CD14-positive monocyte (primary cell): Measurements from ENCODE around the gene NLGN1. TPM values are rescaled to one million over a fixed set of nuclear protein-coding genes. Genes with fewer than 3 reads are reported as not detected.

ENCODE experiments used
- DNase-seq, 3 donors: peaks; one replicate each; pipeline ENCODE4 v3.0.0-alpha.2; 2011 to 2022
- H2AFZ ChIP-seq: 2 replicates; pipeline ENCODE4 v1.6.0; 2012; ENCODE audit warnings: mild to moderate bottlenecking, low read depth, low read length, inconsistent platforms; ENCODE audit not compliant: insufficient read depth, poor library complexity, severe bottlenecking
- H3K27ac ChIP-seq, 2 donors: 1 replicate in 1 of 2; 2 replicates in 1 of 2; pipeline ENCODE4 v1.5.1; 2012 to 2013; ENCODE audit warnings: low read length in 2 of 2, control low read depth in 1 of 2, inconsistent platforms in 1 of 2, low read depth in 1 of 2, mild to moderate bottlenecking in 1 of 2
- H3K27me3 ChIP-seq, 2 donors: one replicate each; pipeline versions ENCODE4 v1.6.0 to v1.6.1; 2011 to 2013; ENCODE audit warnings: low read length in 2 of 2; ENCODE audit not compliant: control insufficient read depth in 2 of 2, insufficient read depth in 2 of 2
- H3K36me3 ChIP-seq, 2 donors: replicated peaks in 1 of 2; 1 replicate in 1 of 2; 2 replicates in 1 of 2; pipeline versions ENCODE4 v1.5.1 to v1.6.1; 2012 to 2013; ENCODE audit warnings: low read length in 2 of 2, control low read depth in 1 of 2, inconsistent platforms in 1 of 2, mild to moderate bottlenecking in 1 of 2; ENCODE audit not compliant: insufficient read depth in 2 of 2, control insufficient read depth in 1 of 2
- H3K4me1 ChIP-seq, 2 donors: 1 replicate in 1 of 2; 2 replicates in 1 of 2; pipeline versions ENCODE4 v1.5.1 to v1.6.1; 2012 to 2013; ENCODE audit warnings: low read length in 2 of 2, control low read depth in 1 of 2, inconsistent platforms in 1 of 2, mild to moderate bottlenecking in 1 of 2, moderate library complexity in 1 of 2; ENCODE audit not compliant: insufficient read depth in 2 of 2, control insufficient read depth in 1 of 2
- H3K4me2 ChIP-seq: replicated peaks from 2 replicates; pipeline ENCODE3; 2012; ENCODE audit warnings: low read length, moderate library complexity, mild to moderate bottlenecking; ENCODE audit not compliant: poor library complexity, severe bottlenecking; ENCODE audit errors: extremely low read depth
- H3K4me3 ChIP-seq, 3 experiments: fragments of 200-600 bp in 1 of 3; sonication (generic) in 1 of 3; replicated peaks in 1 of 3; 1 replicate in 2 of 3; 2 replicates in 1 of 3; pipeline ENCODE4 v1.5.1; 2011 to 2013; ENCODE audit warnings: low read length in 3 of 3, mild to moderate bottlenecking in 3 of 3, control low read depth in 2 of 3, low read depth in 2 of 3, inconsistent platforms in 1 of 3, moderate library complexity in 1 of 3
- H3K79me2 ChIP-seq: 2 replicates; pipeline ENCODE4 v1.6.0; 2012; ENCODE audit warnings: mild to moderate bottlenecking, control low read depth, inconsistent platforms, low read length, moderate library complexity; ENCODE audit not compliant: insufficient read depth
- H3K9ac ChIP-seq: 2 replicates; pipeline ENCODE4 v1.6.0; 2017; ENCODE audit warnings: low read length, mild to moderate bottlenecking; ENCODE audit not compliant: insufficient read depth, poor library complexity, severe bottlenecking
- H3K9me3 ChIP-seq, 2 donors: replicated peaks in 1 of 2; 1 replicate in 1 of 2; 2 replicates in 1 of 2; pipeline versions ENCODE4 v1.5.1 to v1.6.1; 2012 to 2013; ENCODE audit warnings: low read length in 2 of 2, control low read depth in 1 of 2; ENCODE audit not compliant: control insufficient read depth in 1 of 2, insufficient read depth in 1 of 2
- H4K20me1 ChIP-seq: 2 replicates; pipeline ENCODE4 v1.6.0; 2012; ENCODE audit warnings: mild to moderate bottlenecking, low read length, control low read depth, moderate library complexity; ENCODE audit not compliant: insufficient read depth
- H3K27ac Mint-ChIP-seq, 7 donors: one replicate each; pipeline ENCODE4 v1.8.0; 2020; ENCODE audit warnings: mild to moderate bottlenecking in 7 of 7, mixed read lengths in 7 of 7, moderate library complexity in 6 of 7, inconsistent platforms in 2 of 7
- H3K27me3 Mint-ChIP-seq, 3 donors: one replicate each; pipeline ENCODE4 v1.8.0; 2021 to 2022; ENCODE audit warnings: low read depth in 3 of 3, mild to moderate bottlenecking in 3 of 3, mixed read lengths in 3 of 3, moderate library complexity in 3 of 3, inconsistent platforms in 1 of 3
- H3K36me3 Mint-ChIP-seq, 2 donors: one replicate each; pipeline ENCODE4 v1.8.0; 2020; ENCODE audit warnings: mixed read lengths in 2 of 2, inconsistent platforms in 1 of 2, mild to moderate bottlenecking in 1 of 2
- H3K4me1 Mint-ChIP-seq: one replicate; pipeline ENCODE4 v1.8.0; 2020; ENCODE audit warnings: mild to moderate bottlenecking, mixed read lengths
- H3K4me3 Mint-ChIP-seq, 2 donors: one replicate each; pipeline ENCODE4 v1.8.0; 2020; ENCODE audit warnings: mild to moderate bottlenecking in 2 of 2, mixed read lengths in 2 of 2, moderate library complexity in 1 of 2
- H3K9me3 Mint-ChIP-seq, 7 donors: one replicate each; pipeline ENCODE4 v1.8.0; 2020 to 2022; ENCODE audit warnings: mixed read lengths in 7 of 7, mild to moderate bottlenecking in 6 of 7, moderate library complexity in 6 of 7, inconsistent platforms in 2 of 7
- WGBS: methylation state at CpG from one replicate; pipeline ENCODE4 v1.1.5; 2013; ENCODE audit warnings: missing lambda C conversion rate; ENCODE audit not compliant: insufficient coverage; 5-methylcytosine and 5-hydroxymethylcytosine counted together
- intact Hi-C, 2 donors: fragments of 100-400 bp; cut with micrococcal nuclease; formaldehyde crosslinking; loops; one replicate each; pipeline versions ENCODE4 v1.15.0 to v1.15.1; 2023
- polyA plus RNA-seq, 3 donors: library from polyadenylated mRNA; depleted of rRNA in 1 of 3; unstranded in 2 of 3; stranded (reverse) in 1 of 3; fragments of 300-500 nt in 2 of 3; fragments of >200 nt in 1 of 3; fragmentation: Illumina TruSeq in 2 of 3; gene quantifications; 1 replicate in 2 of 3; 2 replicates in 1 of 3; pipeline ENCODE4 v1.2.3, GENCODE V29; 2012 to 2021
- TF ChIP-seq, protein P1 (sequence below): fragments of 200-600 bp; IDR thresholded peaks from one replicate; pipeline ENCODE4 v1.8.0; 2022; ENCODE audit warnings: antibody characterized with exemption, mild to moderate bottlenecking

The NLGN1 gene
- polyA plus RNA-seq, 3 donors: not detected

DNA sequence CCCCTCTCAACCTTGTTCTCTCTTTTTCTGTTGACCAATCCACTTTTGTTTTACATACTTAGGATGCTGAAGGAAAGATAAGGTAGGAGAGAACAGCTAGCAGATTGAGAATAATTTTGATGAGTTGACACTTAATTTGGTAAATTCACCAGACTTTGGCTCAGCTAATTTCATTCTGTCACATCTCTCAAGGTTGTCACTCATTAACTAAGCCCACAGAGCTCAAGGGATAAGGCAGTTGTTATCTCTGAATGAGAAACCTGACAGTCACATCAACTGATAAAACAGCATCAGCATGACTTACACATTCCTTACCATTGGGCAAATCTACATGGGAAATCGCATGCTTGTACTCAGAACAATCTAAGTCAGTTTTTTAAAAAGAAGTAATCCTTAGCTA, 591.4 kb downstream of the NLGN1 start:
- H3K79me2 ChIP-seq: no peaks in the 10 kb centered on the region
- H4K20me1 ChIP-seq: no peaks in the 10 kb centered on the region
- H3K9me3 Mint-ChIP-seq: peaks cover 0 to 5% (median 0%) of the 10 kb centered on the region in 7 donors
- no peaks in the 10 kb centered on the region for H3K9me3 ChIP-seq
- no peaks in the 10 kb centered on the region for H3K27me3 ChIP-seq
- intact Hi-C loops: no loop called here
- no peak overlapping the region for H3K9ac ChIP-seq
- H3K4me2 ChIP-seq: no peak overlapping the region
- H3K36me3 ChIP-seq: no peaks in the 10 kb centered on the region
- H3K27ac Mint-ChIP-seq: no peak overlapping the region
- no peaks in the 10 kb centered on the region for H3K4me1 Mint-ChIP-seq
- H2AFZ ChIP-seq: no peak overlapping the region
- no peak for DNase-seq
- no peak overlapping the region for H3K27ac ChIP-seq
- no peak overlapping the region for H3K4me3 Mint-ChIP-seq
- TF ChIP-seq, protein P1, sequence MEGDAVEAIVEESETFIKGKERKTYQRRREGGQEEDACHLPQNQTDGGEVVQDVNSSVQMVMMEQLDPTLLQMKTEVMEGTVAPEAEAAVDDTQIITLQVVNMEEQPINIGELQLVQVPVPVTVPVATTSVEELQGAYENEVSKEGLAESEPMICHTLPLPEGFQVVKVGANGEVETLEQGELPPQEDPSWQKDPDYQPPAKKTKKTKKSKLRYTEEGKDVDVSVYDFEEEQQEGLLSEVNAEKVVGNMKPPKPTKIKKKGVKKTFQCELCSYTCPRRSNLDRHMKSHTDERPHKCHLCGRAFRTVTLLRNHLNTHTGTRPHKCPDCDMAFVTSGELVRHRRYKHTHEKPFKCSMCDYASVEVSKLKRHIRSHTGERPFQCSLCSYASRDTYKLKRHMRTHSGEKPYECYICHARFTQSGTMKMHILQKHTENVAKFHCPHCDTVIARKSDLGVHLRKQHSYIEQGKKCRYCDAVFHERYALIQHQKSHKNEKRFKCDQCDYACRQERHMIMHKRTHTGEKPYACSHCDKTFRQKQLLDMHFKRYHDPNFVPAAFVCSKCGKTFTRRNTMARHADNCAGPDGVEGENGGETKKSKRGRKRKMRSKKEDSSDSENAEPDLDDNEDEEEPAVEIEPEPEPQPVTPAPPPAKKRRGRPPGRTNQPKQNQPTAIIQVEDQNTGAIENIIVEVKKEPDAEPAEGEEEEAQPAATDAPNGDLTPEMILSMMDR: no peak
- no peak overlapping the region for H3K4me3 ChIP-seq
- no peaks in the 10 kb centered on the region for H3K27me3 Mint-ChIP-seq
- 83% methylated on average over 1 of the region's 1 CpG for WGBS
- no peaks in the 10 kb centered on the region for H3K36me3 Mint-ChIP-seq
- H3K4me1 ChIP-seq: no peaks in the 10 kb centered on the region

DNA sequence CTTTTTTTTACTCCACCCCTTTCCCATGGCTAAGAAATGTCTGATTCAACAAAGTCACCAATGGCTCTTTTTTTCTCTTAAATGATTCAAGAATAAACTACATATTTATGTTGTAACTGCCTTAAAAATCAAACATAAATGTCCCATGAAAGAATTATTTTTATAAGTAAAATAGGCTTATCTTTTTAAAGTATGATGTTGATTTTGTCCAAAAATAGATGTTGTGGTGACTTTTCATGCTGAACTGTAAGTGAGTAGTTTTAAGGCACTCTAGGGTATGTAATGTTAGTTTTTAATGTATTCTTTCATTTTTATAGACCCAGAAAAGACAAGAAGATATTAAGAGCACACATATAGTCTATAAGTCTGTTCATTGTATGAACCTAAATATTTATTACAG, 594.9 kb downstream of the NLGN1 start:
- no peaks in the 10 kb centered on the region for H3K36me3 ChIP-seq
- H3K27me3 ChIP-seq: no peaks in the 10 kb centered on the region
- Mint-ChIP-seq H3K27me3 (no peaks in the 10 kb centered on the region), H3K36me3 (no peaks in the 10 kb centered on the region), H3K4me1 (no peaks in the 10 kb centered on the region), H3K4me3 (no peak overlapping the region), H3K9me3 (peaks cover 0 to 3% (median 0%) of the 10 kb centered on the region in 7 donors), H3K27ac (no peak overlapping the region)
- no peaks in the 10 kb centered on the region for H3K4me1 ChIP-seq
- no peaks in the 10 kb centered on the region for H3K9me3 ChIP-seq
- TF ChIP-seq, protein P1: no peak
- H3K4me3 ChIP-seq: no peak overlapping the region
- intact Hi-C loops: no loop called here
- H3K4me2 ChIP-seq: no peak overlapping the region
- no peak overlapping the region for H2AFZ ChIP-seq
- H4K20me1 ChIP-seq: no peaks in the 10 kb centered on the region
- no peaks in the 10 kb centered on the region for H3K79me2 ChIP-seq
- H3K9ac ChIP-seq: no peak overlapping the region
- DNase-seq: no peak
- H3K27ac ChIP-seq: no peak overlapping the region
